Breast epithelium (tissue), 4 donors: Measurements from ENCODE around the gene ZNF850. TPM values are rescaled to one million over a fixed set of nuclear protein-coding genes. Genes with fewer than 3 reads are reported as not detected.

Experiments used
- DNase-seq, 2 donors: peaks; one replicate each; pipeline ENCODE4 v3.0.0-alpha.2; 2019; ENCODE audit warnings: low spot score in 2 of 2
- H3K27ac ChIP-seq, 2 donors: fragments of 200-600 bp; sonication (generic) in 1 of 2; one replicate each; pipeline ENCODE4 v1.5.1; 2016 to 2019; ENCODE audit warnings: mild to moderate bottlenecking in 1 of 2
- H3K27me3 ChIP-seq, 2 donors: fragments of 200-600 bp; sonication (generic) in 1 of 2; one replicate each; pipeline versions ENCODE4 v1.5.1 to v1.6.0; 2017 to 2019; ENCODE audit warnings: control low read depth in 1 of 2, mild to moderate bottlenecking in 1 of 2
- H3K36me3 ChIP-seq: fragments of 200-600 bp; one replicate; pipeline ENCODE4 v1.5.1; 2019
- H3K4me1 ChIP-seq, 2 donors: fragments of 200-600 bp; sonication (generic); one replicate each; pipeline ENCODE4 v1.5.1; 2016 to 2019; ENCODE audit warnings: control low read depth in 1 of 2
- H3K4me3 ChIP-seq, 3 donors: fragments of 200-600 bp; sonication (generic); 1 replicate in 2 of 3; 2 replicates in 1 of 3; pipeline ENCODE4 v1.5.1; 2016 to 2019; ENCODE audit warnings: mild to moderate bottlenecking in 3 of 3, moderate library complexity in 2 of 3
- H3K9me3 ChIP-seq, 2 donors: fragments of 200-600 bp; sonication (generic) in 1 of 2; one replicate each; pipeline ENCODE4 v1.5.1; 2016 to 2019; ENCODE audit warnings: control low read depth in 1 of 2
- CTCF ChIP-seq, 3 donors: fragments of 450-650 bp; IDR thresholded peaks; one replicate each; pipeline ENCODE4 v1.5.1; 2016 to 2017; ENCODE audit warnings: antibody characterized with exemption in 3 of 3, mild to moderate bottlenecking in 3 of 3, moderate library complexity in 3 of 3
- POLR2A ChIP-seq: fragments of 450-650 bp; IDR thresholded peaks from one replicate; pipeline ENCODE4 v1.6.1; 2016; ENCODE audit warnings: antibody characterized with exemption, mild to moderate bottlenecking, moderate library complexity
- POLR2AphosphoS5 ChIP-seq, 3 donors: sonication (generic); formaldehyde crosslinking; IDR thresholded peaks; one replicate each; pipeline ENCODE4 v1.6.1; 2017; ENCODE audit warnings: antibody characterized with exemption in 3 of 3
- intact Hi-C: fragments of 100-400 bp; cut with DNase I; formaldehyde crosslinking; loops from one replicate; pipeline ENCODE4 v1.15.1; 2023; ENCODE audit warnings: low total_unique reads
- total RNA-seq, 3 donors: library from RNA; depleted of rRNA; stranded (reverse); fragments of >200 nt; gene quantifications; one replicate each; pipeline ENCODE4 v1.1.0, GENCODE V29; 2016

ZNF850 gene
- 1 to 10 TPM; 2.3 to 8.5 (median 2.4) TPM for total RNA-seq

- H3K36me3 ChIP-seq: no peaks in the 10 kb centered on the region
- no peaks in the 10 kb centered on the region for H3K27me3 ChIP-seq
- H3K4me3 ChIP-seq: peak within 1 kb of the TSS; percentile 79 to 83 (median 80)
- peak within 1 kb of the TSS; percentile 84 for H3K27ac ChIP-seq
- H3K4me1 ChIP-seq: no peaks in the 10 kb centered on the region
- intact Hi-C loops: no loop called here
- H3K9me3 ChIP-seq: peaks cover 24 to 28% of the 10 kb centered on the region in 2 donors
- DNase-seq: peak; percentile 91 to 96
- TF ChIP-seq CTCF (IDR thresholded peaks at IDR 0.05) (no peak), POLR2A (no peak), POLR2AphosphoS5 (IDR thresholded peaks at IDR 0.05) (peak; percentile 76 to 93 (median 76))
Observed at GRCh38 chr19:36772311-36773222, at the start of gene ZNF850. Gene ZNF850, minus strand, starts transcription at chr19:36772807. Its CDS starts 10,201 bp downstream, at chr19:36762606.

GRCh38 chr19:36821758-36822157, 49.2 kb upstream of the ZNF850 start:
- Histone ChIP-seq H3K27me3 (no peaks in the 10 kb centered on the region), H3K27ac (no peak overlapping the region), H3K36me3 (peaks cover 40% of the 10 kb centered on the region), H3K4me1 (no peaks in the 10 kb centered on the region), H3K9me3 (peaks cover 100% of the 10 kb centered on the region in 2 donors), H3K4me3 (no peak overlapping the region)
- intact Hi-C loops: no loop called here
- DNase-seq: no peak
- TF ChIP-seq CTCF (IDR thresholded peaks at IDR 0.05) (no peak), POLR2A (no peak), POLR2AphosphoS5 (IDR thresholded peaks at IDR 0.05) (no peak)

- peaks cover 36% of the 10 kb centered on the region for H3K36me3 ChIP-seq
- no peaks in the 10 kb centered on the region for H3K4me1 ChIP-seq
- DNase-seq: no peak
- peaks cover 99 to 100% of the 10 kb centered on the region in 2 donors for H3K9me3 ChIP-seq
- no peak overlapping the region for H3K27ac ChIP-seq
- intact Hi-C loops: no loop called here
- TF ChIP-seq POLR2AphosphoS5 (IDR thresholded peaks at IDR 0.05) (no peak), POLR2A (no peak), CTCF (IDR thresholded peaks at IDR 0.05) (no peak)
- peak overlapping the region in 1 of 3 donors; percentile 0 for H3K4me3 ChIP-seq
- no peaks in the 10 kb centered on the region for H3K27me3 ChIP-seq
Observed at GRCh38 chr19:36819130-36819630, 46.6 kb upstream of the ZNF850 start.

GRCh38 chr19:36807029-36807428, 34.4 kb upstream of the ZNF850 start:
- H3K27me3 ChIP-seq: no peaks in the 10 kb centered on the region
- H3K9me3 ChIP-seq: peaks cover 89 to 99% of the 10 kb centered on the region in 2 donors
- H3K36me3 ChIP-seq: peaks cover 7% of the 10 kb centered on the region
- no peaks in the 10 kb centered on the region for H3K4me1 ChIP-seq
- no peak overlapping the region for H3K4me3 ChIP-seq
- intact Hi-C loops: no loop called here
- no peak overlapping the region for H3K27ac ChIP-seq
- no peak for DNase-seq
- TF ChIP-seq POLR2A: no peak
- no peak for TF ChIP-seq POLR2AphosphoS5 (IDR thresholded peaks at IDR 0.05)

GRCh38 chr19:36805364-36805763, 32.8 kb upstream of the ZNF850 start:
- TF ChIP-seq POLR2AphosphoS5 (IDR thresholded peaks at IDR 0.05) (no peak), CTCF (IDR thresholded peaks at IDR 0.05) (no peak), POLR2A (no peak)
- no peak for DNase-seq
- Histone ChIP-seq H3K4me1 (no peaks in the 10 kb centered on the region), H3K4me3 (no peak overlapping the region), H3K9me3 (peaks cover 89 to 99% of the 10 kb centered on the region in 2 donors), H3K27ac (no peak overlapping the region), H3K36me3 (peaks cover 7% of the 10 kb centered on the region), H3K27me3 (no peaks in the 10 kb centered on the region)
- intact Hi-C loops: no loop called here
